Glutamatergic neuron (in vitro differentiated cells): ENCODE data around the gene NHERF1. TPM values are rescaled to one million over a fixed set of nuclear protein-coding genes. Genes with fewer than 3 reads are reported as not detected.

Source experiments
- DNase-seq: peaks from one replicate; pipeline ENCODE4 v3.0.0; 2022
- H3K27ac Mint-ChIP-seq: one replicate; pipeline ENCODE4 v1.8.0; 2020; ENCODE audit warnings: mild to moderate bottlenecking, mixed read lengths, inconsistent platforms; ENCODE audit not compliant: unreplicated experiment
- H3K27me3 Mint-ChIP-seq: one replicate; pipeline ENCODE4 v1.8.0; 2020; ENCODE audit warnings: mild to moderate bottlenecking, moderate library complexity, mixed read lengths, inconsistent platforms; ENCODE audit not compliant: unreplicated experiment
- H3K36me3 Mint-ChIP-seq: one replicate; pipeline ENCODE4 v1.8.0; 2020; ENCODE audit warnings: mild to moderate bottlenecking, mixed read lengths, inconsistent platforms; ENCODE audit not compliant: unreplicated experiment
- H3K4me1 Mint-ChIP-seq: one replicate; pipeline ENCODE4 v1.8.0; 2020; ENCODE audit warnings: mild to moderate bottlenecking, low read depth, mixed read lengths, inconsistent platforms; ENCODE audit not compliant: unreplicated experiment
- H3K4me3 Mint-ChIP-seq: one replicate; pipeline ENCODE4 v1.8.0; 2020; ENCODE audit warnings: mild to moderate bottlenecking, mixed read lengths, inconsistent platforms; ENCODE audit not compliant: unreplicated experiment
- H3K9me3 Mint-ChIP-seq: one replicate; pipeline ENCODE4 v1.8.0; 2020; ENCODE audit warnings: mild to moderate bottlenecking, moderate library complexity, mixed read lengths, inconsistent platforms; ENCODE audit not compliant: unreplicated experiment
- total RNA-seq: library from RNA; stranded (reverse); fragmentation: NEBNext Ultra II Directional; extraction: Animal tissue kit (Norgen Biotek cat#: 25700); gene quantifications from one replicate; pipeline ENCODE4 v1.2.1, GENCODE V29; 2021; ENCODE audit not compliant: unreplicated experiment
- TF ChIP-seq, protein P1 (sequence below): fragments of 200-600 bp; sonication (generic); IDR thresholded peaks from one replicate; pipeline ENCODE4 v1.5.0; 2021; ENCODE audit not compliant: partially characterized antibody, unreplicated experiment

NHERF1 gene
- total RNA-seq, 1 donor from 2014 or later = 26.9 TPM

DNA sequence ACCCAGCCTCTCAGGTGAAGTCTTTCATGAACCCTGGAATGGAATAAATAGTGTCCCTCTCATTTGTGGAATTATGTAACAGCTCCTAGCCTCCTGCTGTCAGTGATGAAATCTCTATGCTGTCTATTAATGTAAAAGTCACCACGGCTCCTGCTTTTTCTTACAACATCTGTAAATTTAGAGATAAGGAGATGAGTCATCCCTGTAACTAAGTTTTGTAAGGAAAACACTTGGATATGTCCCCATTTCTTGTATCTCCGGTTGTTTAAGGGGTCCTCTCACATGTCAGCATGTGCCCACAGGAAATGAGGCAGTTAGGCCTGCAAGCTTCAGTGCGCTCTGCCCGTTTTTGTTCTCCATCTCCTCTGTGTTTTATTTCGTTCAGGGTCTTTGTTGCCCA lies 30.5 kb downstream of the NHERF1 start:
- TF ChIP-seq, protein P1, sequence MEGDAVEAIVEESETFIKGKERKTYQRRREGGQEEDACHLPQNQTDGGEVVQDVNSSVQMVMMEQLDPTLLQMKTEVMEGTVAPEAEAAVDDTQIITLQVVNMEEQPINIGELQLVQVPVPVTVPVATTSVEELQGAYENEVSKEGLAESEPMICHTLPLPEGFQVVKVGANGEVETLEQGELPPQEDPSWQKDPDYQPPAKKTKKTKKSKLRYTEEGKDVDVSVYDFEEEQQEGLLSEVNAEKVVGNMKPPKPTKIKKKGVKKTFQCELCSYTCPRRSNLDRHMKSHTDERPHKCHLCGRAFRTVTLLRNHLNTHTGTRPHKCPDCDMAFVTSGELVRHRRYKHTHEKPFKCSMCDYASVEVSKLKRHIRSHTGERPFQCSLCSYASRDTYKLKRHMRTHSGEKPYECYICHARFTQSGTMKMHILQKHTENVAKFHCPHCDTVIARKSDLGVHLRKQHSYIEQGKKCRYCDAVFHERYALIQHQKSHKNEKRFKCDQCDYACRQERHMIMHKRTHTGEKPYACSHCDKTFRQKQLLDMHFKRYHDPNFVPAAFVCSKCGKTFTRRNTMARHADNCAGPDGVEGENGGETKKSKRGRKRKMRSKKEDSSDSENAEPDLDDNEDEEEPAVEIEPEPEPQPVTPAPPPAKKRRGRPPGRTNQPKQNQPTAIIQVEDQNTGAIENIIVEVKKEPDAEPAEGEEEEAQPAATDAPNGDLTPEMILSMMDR = no peak
- no peak for DNase-seq
- H3K4me3 Mint-ChIP-seq = no peak overlapping the region
- peaks cover 25% of the 10 kb centered on the region for H3K4me1 Mint-ChIP-seq
- H3K36me3 Mint-ChIP-seq = no peaks in the 10 kb centered on the region
- H3K9me3 Mint-ChIP-seq = peaks cover 3% of the 10 kb centered on the region
- H3K27ac Mint-ChIP-seq = no peak overlapping the region
- H3K27me3 Mint-ChIP-seq = peaks cover 4% of the 10 kb centered on the region

DNA sequence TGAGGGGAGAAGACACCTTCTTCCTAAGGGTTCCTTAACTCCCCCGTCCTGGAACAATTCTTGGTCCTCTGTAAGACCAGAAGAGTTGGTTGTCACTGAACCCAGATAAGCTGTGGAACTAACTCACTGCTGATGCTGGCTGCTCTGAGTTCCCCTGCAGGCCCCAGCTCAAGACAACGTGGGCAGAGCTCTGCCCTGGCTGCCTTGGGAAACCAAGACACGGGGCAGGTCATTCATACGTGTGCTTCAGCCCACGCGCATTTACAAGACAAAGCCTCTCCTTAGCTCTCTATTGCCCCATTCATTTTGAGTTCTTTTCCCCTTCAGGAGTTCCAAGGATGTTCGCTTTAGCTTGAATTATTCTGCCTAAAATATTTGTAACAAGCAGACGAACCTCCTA lies 31.1 kb downstream of the NHERF1 start:
- Mint-ChIP-seq H3K4me1 (peaks cover 25% of the 10 kb centered on the region), H3K4me3 (no peak overlapping the region)
- TF ChIP-seq, protein P1 = no peak

DNA sequence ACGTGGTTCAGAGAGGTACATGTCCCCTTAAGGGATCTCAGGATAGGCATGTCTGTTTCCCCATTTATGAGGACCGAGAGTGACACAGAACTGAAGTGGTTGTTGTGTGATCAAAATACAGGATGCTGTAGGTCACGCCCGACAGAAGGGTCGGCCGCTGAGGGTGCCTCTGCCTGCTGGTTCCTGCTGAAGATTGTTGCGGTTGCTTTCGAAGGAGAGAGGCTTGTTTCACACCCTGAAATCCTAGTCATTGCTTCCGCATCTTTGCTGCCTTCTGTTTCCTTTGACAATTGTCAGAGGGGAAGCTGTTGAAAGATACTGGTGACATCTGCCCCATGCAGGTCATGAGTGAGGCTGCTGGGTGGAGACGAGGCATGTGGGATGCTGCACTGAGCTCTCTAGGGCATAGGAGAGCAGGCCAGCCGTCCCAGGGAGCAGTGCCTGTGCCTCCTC lies 31.5 kb downstream of the NHERF1 start:
- TF ChIP-seq, protein P1 = no peak
- Mint-ChIP-seq H3K4me1 (peaks cover 25% of the 10 kb centered on the region), H3K27me3 (peaks cover 4% of the 10 kb centered on the region), H3K36me3 (no peaks in the 10 kb centered on the region), H3K4me3 (peak overlapping the region; percentile 28), H3K9me3 (peaks cover 3% of the 10 kb centered on the region), H3K27ac (peak overlapping the region; percentile 65)
- DNase-seq = no peak

More for the DNA sequence above, 31.1 kb downstream of the NHERF1 start:
- no peak for DNase-seq
- peaks cover 3% of the 10 kb centered on the region for H3K9me3 Mint-ChIP-seq
- H3K27ac Mint-ChIP-seq = peak overlapping the region; percentile 65
- no peaks in the 10 kb centered on the region for H3K36me3 Mint-ChIP-seq
- peaks cover 4% of the 10 kb centered on the region for H3K27me3 Mint-ChIP-seq

DNA sequence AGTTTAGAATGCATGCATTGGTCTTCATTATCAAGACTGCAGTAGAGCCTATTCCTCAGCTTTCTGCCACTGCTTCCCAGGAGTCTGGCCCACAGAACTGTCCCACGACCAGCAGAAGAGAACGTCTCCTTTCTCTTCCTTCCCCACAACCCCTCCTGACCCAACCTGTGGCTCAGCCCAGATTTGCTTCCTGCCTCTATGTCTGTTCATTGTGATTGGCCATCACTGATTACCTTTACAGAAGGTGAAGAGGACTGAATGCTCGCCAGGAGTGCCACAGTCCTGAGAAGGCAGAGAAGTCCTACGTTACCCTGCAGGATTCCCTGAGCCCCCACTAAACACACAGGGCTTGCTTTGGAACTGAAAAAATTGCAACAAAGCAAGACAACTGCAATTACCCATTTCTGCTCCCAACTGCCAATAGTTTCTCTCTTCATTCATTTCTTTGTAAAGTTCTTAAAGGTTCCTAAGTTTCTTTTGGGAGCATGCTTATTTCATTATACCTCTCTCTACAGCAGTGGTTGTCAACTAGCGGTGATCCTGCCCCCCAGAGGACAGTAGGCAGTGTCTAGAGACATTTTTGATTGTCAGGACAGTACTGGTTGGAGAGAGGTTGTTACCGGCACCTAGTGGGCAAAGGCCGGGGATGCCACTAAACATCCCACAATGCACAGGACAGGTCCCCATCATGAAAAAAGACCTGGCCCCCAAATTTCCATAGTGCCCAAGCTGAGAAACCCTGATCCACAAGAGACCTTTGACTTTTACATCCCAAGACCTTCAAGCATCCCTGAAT lies 32.2 kb downstream of the NHERF1 start:
- H3K4me3 Mint-ChIP-seq = no peak overlapping the region
- H3K27me3 Mint-ChIP-seq = peaks cover 4% of the 10 kb centered on the region
- H3K36me3 Mint-ChIP-seq = no peaks in the 10 kb centered on the region
- peaks cover 3% of the 10 kb centered on the region for H3K9me3 Mint-ChIP-seq
- peak overlapping the region; percentile 65 for H3K27ac Mint-ChIP-seq
- TF ChIP-seq, protein P1 = no peak
- H3K4me1 Mint-ChIP-seq = peaks cover 25% of the 10 kb centered on the region
- no peak for DNase-seq

DNA sequence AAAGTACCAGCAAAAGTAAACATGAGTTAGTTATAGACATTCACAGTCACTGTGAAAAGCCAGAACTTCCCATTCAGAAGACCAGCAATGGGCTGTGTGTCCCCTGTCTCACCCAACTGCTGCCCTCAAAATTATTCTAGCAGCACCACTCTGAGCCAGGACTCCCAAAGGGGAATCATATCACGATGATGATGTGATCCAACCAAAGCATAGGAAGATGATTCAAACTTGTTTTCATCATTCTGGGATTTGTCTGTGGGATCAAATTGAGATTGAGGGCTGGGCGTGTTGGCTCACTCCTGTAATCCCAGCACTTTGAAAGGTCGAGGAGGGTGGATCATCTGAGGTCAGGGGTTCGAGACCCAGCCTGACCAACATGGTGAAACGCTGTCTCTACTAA lies 34.1 kb downstream of the NHERF1 start:
- no peak for DNase-seq
- H3K9me3 Mint-ChIP-seq = peaks cover 1% of the 10 kb centered on the region
- peaks cover 20% of the 10 kb centered on the region for H3K4me1 Mint-ChIP-seq
- H3K36me3 Mint-ChIP-seq = no peaks in the 10 kb centered on the region
- TF ChIP-seq, protein P1 = no peak
- H3K27me3 Mint-ChIP-seq = no peaks in the 10 kb centered on the region
- no peak overlapping the region for H3K27ac Mint-ChIP-seq
- no peak overlapping the region for H3K4me3 Mint-ChIP-seq
